ENCODE data around the gene LRRC31. TPM values are rescaled to one million over a fixed set of nuclear protein-coding genes. Genes with fewer than 3 reads are reported as not detected.
A peak's percentile ranks its signal among the peaks of the same experiment; 100 is the strongest.

The LRRC31 gene
- total RNA-seq, 1 donor from 2014 or later = not detected

DNA sequence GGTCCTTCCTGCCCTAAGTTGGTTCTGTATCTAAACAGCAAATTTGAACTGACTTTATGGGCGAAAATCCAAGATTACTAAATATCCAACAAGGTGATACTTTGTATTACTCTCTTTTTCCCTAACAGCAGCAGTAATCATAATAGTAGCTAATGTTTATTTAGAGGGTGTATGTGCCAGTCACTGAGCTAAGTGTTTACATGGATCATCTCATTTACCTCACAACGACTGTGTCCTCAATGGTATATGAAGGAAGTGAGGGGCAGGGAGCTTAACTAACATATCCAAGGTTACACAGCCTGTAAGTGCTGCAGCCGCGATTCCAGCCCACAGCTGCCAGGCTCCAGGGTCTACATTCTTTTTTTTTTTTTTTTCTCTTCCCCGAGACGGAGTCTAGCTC is 46.8 kb downstream of the LRRC31 start:
- DNase-seq (no peak), ATAC-seq (ENCODE audit: poor library complexity) (no peak)
- intact Hi-C loops (cut with DNase I) = no loop called here

DNA sequence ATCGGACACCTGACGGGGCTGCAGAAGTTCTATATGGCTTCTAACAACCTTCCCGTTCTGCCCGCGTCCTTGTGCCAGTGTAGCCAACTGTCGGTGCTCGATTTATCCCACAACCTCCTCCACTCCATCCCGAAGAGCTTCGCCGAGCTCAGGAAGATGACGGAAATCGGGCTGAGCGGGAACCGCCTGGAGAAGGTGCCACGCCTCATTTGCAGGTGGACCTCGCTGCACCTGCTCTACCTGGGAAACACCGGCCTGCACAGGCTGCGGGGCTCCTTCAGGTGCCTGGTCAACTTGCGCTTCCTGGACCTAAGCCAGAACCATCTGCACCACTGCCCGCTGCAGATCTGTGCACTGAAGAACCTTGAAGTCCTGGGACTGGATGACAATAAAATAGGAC is 47.2 kb downstream of the LRRC31 start:
- ATAC-seq (ENCODE audit: poor library complexity) (no peak), DNase-seq (no peak)
- intact Hi-C loops (cut with DNase I) = no loop called here

DNA sequence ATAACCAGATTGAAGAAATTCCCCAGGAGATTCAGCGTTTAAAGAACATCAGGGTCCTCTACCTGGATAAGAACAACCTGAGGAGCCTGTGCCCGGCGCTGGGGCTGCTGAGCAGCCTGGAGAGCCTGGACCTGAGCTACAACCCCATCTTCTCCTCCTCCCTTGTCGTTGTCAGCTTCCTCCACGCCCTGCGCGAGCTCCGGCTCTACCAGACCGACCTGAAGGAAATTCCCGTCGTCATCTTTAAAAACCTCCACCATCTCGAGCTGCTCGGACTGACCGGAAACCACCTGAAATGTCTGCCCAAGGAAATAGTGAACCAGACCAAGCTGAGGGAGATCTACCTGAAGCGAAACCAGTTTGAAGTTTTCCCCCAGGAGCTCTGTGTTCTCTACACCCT is 47.6 kb downstream of the LRRC31 start:
- DNase-seq (no peak), ATAC-seq (ENCODE audit: poor library complexity) (no peak)
- intact Hi-C loops (cut with DNase I) = no loop called here

DNA sequence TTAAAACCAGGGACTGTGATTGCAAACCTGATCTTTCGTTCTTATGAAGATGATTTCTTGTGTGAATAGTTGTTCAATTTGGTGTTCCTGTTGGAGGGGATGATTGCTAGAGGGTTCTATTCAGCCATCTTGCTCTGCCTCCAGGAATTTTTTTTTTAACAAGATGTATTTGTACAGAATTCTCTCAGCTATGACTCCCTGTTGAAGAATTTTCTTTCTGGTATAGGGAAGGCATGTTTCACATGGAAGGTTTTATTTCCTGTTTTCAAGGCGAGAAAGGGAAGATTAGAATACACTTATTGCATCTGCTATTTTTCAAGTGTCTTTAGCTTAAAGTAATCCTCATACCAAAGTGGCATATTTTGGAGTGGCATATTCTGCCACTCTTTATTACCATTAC is 51.4 kb downstream of the LRRC31 start:
- intact Hi-C loops (cut with DNase I) = no loop called here
- no peak for ATAC-seq (ENCODE audit: poor library complexity)
- DNase-seq = no peak

DNA sequence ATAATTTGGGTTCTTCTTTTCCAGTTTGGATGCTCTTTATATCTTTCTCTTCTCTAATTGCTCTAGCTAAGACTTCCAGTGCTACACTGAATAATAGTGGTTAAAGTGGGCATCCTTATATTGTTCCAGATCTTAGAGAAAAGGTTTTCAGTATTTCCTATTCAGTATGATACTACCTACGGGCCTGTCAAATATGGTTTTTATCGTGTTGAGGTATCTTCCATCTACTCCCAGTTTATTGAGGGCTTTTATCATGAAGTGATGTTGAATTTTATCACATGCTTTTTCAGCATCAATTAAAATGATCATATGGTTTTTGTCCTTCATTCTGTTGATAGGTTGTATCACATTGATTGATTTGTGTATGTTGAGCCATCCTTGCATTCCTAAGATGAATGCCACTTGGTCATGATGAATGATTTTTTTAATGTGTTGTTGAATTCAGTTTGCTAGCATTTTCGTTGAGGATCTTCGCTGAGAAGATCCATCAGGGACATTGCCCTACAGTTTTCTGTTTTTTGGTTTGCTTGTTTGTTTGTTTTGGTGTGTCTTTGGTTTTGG is 54.1 kb downstream of the LRRC31 start:
- DNase-seq (no peak), ATAC-seq (ENCODE audit: poor library complexity) (no peak)
- intact Hi-C loops (cut with DNase I) = no loop called here

DNA sequence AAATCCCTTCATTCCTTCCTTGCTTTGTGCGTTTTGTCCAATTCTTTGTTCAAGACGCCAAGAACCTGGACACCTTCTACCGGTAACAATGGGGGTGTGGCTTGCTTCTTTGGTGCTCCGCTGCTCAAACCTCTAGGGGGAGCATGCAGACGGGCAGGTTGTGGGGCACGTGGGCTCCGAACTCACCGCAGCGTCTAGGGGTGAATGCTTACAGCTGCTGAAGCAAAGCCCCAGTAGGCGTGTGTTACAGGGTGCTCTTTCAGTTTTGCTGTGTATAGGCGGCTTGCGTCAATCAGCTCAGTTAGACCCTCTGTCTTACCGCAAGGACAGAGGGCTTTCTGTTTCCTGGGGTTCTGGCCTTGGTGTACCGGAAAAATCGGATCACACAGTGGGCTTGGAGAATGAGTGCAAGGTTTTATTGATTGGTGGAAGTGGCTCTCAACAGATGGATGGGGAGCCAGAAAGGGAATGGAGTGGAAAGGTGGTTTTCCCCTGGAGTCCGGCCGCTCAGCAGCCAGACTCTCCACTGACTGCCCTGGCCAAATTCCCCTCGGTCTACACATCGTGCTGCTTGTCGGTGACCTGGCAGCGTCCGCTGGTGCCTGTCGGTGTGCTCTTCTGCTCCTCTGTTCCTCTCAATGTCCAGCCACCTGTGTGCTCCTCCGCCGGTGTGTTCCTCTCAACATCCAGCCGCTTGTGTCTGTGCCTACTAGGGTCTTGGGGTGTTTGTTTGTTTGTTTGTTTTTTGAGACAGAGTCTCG is 55.8 kb downstream of the LRRC31 start:
- ATAC-seq (ENCODE audit: poor library complexity) (no peak), DNase-seq (peak; percentile 41)
- intact Hi-C loops (cut with DNase I) = no loop called here

DNA sequence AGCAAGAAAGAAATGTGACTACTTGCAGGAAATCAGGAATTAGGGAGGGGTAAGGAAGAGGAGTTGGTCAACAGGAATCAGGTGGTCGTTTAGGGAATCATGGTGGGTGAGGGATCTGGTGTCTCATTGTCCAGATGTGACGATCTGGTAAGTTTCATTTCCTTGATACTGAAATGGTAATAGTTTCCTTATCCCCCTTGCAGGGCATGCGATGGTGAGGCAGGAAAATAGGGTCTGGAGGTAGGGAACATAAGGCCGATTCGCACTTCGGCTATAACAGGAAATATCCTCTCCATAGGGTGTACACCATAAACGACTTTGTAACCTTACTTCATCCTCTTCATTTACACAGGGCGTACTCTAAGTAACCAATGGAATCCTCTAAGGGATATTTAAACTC is 56.5 kb downstream of the LRRC31 start:
- DNase-seq (no peak), ATAC-seq (ENCODE audit: poor library complexity) (no peak)
- intact Hi-C loops (cut with DNase I) = no loop called here

DNA sequence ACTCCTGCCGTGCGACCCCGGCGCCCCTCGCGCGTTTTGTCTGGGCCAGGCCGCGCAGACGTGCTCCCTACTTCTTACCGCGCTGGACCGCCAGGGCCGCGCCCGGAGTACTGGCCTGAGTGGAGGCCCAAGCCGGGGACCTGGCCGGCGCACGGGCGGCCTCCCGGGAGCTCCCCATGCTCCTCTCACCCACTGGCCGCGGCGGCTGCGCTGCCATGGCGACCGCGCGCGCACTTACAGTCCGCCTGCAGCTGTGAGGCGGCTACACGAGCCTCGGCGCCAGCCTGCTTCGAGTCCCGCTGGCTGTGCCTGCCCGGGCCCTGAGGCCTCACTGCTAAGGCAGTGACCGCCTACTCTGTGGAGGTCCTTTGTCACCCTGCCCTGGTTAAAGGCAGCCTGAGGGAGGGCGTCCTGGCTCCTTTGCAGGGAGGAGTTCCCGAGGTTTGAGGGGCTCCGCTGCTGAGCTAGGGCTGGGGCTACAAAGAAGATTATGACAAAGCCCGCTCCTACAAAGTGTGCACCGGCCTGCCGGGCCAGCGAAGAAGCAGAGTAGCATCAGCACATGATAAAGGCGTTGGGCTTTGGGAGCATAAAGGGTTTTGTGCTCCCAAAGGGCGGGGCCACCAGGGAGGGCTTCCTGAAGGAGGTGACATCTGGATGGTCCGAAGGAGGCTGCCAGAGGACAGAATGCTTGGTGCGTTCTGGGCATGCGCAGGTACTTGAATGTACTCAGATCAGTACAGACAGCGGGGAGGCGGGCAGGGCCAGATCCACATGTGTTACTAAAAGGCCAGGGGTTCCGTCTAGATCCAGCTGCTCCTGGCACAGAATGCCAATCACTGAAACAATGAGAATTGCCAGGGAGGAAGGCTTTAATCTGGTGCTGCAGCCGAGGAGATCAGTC is 57.2 kb downstream of the LRRC31 start, which contains the start of the genes LRRC34 and LRRIQ4:
TSS of gene LRRC34 (minus strand) at position 573 of the 904 bp plus-strand sequence. CDS start at position 217, 356 bp downstream.
TSS of gene LRRIQ4 (plus strand) at position 539 of the 904 bp plus-strand sequence. CDS start 9,052 bp downstream, outside the sequence.
- intact Hi-C loops (cut with DNase I) = no loop called here
- DNase-seq = peak; percentile 89
- ATAC-seq (ENCODE audit: poor library complexity) = peak; percentile 95

DNA sequence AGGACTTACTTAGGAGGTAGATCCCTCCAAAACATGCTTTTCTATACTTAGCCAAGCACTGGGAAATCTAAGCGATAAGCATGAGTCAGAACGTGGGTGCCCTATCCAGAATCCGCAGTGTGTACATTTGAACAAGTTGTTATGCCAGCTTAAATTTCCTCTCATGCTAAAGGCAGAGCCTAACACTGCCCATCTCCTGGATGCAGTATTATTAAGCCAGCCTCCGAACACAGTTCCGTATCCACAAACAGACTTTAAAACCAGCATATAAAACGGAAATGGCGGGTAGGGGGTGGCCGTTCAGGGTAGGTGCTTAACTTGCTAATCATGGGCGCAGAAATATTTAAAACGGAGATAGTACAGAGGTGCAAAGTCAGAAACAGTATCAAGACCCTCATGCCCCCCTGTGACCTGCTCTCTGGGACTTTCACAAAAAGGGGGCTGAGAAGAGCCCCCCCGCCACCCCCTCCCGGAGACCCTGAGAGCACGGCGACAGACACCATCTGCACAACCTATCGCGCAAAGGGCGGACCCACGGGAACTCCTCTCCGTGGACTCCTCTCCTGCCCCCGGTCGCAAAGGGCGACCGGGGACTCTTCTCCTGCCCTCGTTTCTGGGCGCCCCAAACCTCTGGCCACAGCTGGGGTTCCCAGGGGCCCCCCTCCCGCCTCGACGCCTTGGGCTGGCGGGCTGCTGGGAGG is 58.0 kb downstream of the LRRC31 start:
- ATAC-seq (ENCODE audit: poor library complexity) (peak; percentile 72), DNase-seq (no peak)
- intact Hi-C loops (cut with DNase I) = no loop called here

DNA sequence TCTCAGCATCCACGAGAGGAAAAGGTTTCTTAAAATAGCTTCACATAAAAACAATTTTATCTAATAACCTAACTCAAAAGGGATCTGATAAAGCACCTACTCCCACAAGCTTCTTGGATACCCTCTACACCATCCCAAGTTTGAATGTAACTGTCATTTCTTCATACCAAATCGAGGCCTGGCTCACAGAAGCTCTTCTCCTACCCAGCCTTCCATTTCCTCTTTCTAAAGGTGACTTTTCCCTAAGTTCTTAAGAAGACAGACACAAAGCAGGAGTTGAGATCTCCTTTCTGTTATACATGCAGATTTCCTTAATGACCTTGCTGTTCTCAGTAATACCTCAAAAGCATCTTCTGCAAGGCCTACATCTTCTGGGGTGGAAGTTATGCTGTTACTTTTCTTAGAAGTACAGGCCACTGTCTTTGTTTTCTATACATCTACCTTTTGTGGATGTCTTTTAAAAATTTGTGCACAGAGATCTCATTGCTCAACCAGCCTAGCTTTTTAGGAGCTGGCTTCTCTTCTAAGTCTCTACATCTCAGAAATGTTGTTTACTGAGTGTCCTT is 60.4 kb downstream of the LRRC31 start:
- intact Hi-C loops (cut with DNase I) = no loop called here
- no peak for ATAC-seq (ENCODE audit: poor library complexity)
- DNase-seq = no peak

DNA sequence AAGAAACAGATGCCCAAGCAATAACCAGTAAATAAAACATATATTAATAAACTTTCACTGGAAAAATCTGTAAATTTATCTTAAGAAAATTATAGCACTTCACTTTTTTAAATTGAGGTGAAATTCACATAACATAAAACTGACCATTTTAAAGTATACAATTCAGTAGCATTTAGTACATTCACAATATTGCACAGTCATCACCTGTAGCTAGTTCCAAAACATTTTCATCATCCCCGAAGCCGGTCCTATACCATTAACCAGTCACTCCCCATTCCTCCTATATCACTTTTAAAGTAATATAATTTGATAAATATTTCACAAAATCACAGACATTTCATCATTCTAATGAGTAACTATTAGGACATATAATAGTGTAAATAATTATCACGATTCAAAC is 65.1 kb downstream of the LRRC31 start:
- ATAC-seq (ENCODE audit: poor library complexity) (no peak), DNase-seq (no peak)
- intact Hi-C loops (cut with DNase I) = no loop called here

DNA sequence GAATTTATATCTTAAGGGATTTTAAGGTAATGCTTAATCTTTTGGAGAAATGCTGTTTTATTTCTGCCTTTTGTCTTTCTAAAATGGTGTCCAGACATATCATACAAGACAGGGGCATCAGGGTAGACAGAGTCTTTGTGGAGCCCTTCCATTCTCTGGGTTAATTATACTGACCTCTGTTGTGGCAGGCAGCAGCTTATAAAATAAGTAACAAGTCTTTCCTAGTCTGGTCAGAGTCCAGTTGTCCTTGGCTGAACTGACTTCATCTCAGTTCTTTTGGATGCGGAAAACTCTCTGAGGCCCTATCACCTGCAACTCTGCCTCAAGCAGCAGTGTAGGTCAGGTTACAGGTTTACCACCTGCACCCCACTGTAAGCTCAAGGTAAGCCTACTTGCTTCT is 77.4 kb downstream of the LRRC31 start:
- intact Hi-C loops (cut with DNase I) = loop anchor here (10.0 kb wide), 1 partner anchor 192 kb away; no protein-coding TSS in a partner anchor
- ATAC-seq (ENCODE audit: poor library complexity) (peak; percentile 20), DNase-seq (no peak)

DNA sequence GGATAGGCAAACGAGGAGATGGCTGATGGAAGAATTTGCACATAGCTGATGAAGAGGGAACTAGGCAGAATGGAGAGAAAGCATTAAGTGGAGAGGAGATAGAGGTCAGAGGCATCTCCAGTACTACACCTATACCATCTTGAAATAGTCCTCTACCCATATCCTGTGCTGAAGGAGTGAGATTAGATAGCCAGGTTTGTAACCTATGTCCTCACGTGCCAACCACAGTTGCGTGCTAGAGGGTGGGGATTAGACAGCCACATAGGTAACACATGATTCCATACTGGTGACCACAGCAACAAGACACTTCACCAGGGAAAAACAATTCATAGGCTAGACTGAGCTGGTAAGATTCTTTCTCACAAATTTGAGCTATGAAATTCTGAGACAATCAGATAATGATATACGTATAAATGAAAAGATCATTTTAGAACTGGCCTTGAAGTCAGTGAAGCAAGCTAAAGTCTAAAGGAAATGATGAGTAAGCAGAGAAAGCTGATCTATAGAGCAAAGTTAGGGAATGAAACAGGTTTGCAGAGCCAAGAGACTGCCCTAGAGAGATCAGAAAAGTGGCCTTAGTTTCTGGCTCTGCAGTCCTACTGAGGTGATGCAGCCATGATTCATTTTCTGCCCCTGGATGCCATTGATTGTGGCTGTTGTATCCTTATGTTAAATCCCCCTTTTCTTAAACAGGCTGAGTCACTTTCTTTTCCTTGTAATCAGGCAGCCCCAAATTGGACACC is 78.9 kb downstream of the LRRC31 start:
- ATAC-seq (ENCODE audit: poor library complexity) (no peak), DNase-seq (no peak)
- intact Hi-C loops (cut with DNase I) = loop anchor here (10.0 kb wide), 1 partner anchor 194 kb away; no protein-coding TSS in a partner anchor

DNA sequence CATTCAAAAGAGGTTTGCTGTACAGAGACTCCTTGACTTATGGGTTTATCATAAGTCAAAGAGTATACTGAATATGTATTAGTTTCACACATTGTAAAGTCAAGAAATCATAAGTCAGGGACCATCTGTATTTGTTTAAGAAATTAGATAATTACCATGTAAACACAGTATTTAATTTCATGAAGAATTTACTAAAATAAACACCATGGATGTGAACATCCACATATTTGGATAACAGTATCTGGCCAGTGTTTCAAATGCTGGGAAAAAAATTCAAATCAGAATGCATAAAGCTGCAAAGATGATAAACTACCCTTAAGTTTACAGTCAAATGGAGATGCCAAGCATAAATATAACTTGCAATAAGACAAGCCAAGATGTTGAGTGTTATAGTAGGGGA is 79.5 kb downstream of the LRRC31 start:
- no peak for ATAC-seq (ENCODE audit: poor library complexity)
- no peak for DNase-seq
- intact Hi-C loops (cut with DNase I) = loop anchor here (10.0 kb wide), 1 partner anchor 195 kb away; no protein-coding TSS in a partner anchor
